Neuronal stem cell (in vitro differentiated cells): ENCODE data around the gene DCD.
"Not testable (repeated sequence)": the region's sequence is repeated elsewhere in the genome, so short reads cannot be mapped to it uniquely, and the experiment has no call there.

Experiments used
- DNase-seq: peaks from one replicate; pipeline ENCODE4 v3.0.0-alpha.2; 2013; ENCODE audit warnings: low spot score
- H2AFZ ChIP-seq: one replicate; pipeline ENCODE4 v1.6.1; 2013; ENCODE audit warnings: mild to moderate bottlenecking, low read length, inconsistent platforms
- H2AK5ac ChIP-seq: 2 replicates; pipeline ENCODE4 v1.6.1; 2013; ENCODE audit warnings: low read depth, mild to moderate bottlenecking, inconsistent platforms, low read length, moderate library complexity, mixed read lengths
- H2BK120ac ChIP-seq: 2 replicates; pipeline ENCODE4 v1.6.1; 2013; ENCODE audit warnings: low read depth, mild to moderate bottlenecking, inconsistent platforms, low read length, moderate library complexity, mixed read lengths
- H2BK12ac ChIP-seq: one replicate; pipeline ENCODE4 v1.6.1; 2013; ENCODE audit warnings: low read length, inconsistent platforms
- H2BK15ac ChIP-seq: 2 replicates; pipeline ENCODE4 v1.6.1; 2013; ENCODE audit warnings: mild to moderate bottlenecking, low read length, inconsistent platforms, mixed read lengths
- H2BK5ac ChIP-seq: one replicate; pipeline ENCODE4 v1.6.1; 2013; ENCODE audit warnings: inconsistent platforms, mild to moderate bottlenecking, low read length, moderate library complexity
- H3K14ac ChIP-seq: one replicate; pipeline ENCODE4 v1.6.1; 2013; ENCODE audit warnings: low read length, inconsistent platforms
- H3K18ac ChIP-seq: 2 replicates; pipeline ENCODE4 v1.6.1; 2013; ENCODE audit warnings: low read length, inconsistent platforms
- H3K23ac ChIP-seq: 2 replicates; pipeline ENCODE4 v1.6.1; 2013; ENCODE audit warnings: low read depth, mild to moderate bottlenecking, mixed read lengths, low read length, inconsistent platforms; ENCODE audit not compliant: poor library complexity
- H3K27ac ChIP-seq: replicated peaks from 3 replicates; pipeline ENCODE4 v1.5.1; 2013; ENCODE audit warnings: low read length, inconsistent platforms
- H3K27me3 ChIP-seq, 3 experiments: 2 replicates each; pipeline ENCODE4 v1.6.1; 2013; ENCODE audit warnings: low read length in 3 of 3, mild to moderate bottlenecking in 2 of 3, inconsistent platforms in 1 of 3, low read depth in 1 of 3, mixed read lengths in 1 of 3, moderate library complexity in 1 of 3; ENCODE audit not compliant: control insufficient read depth in 3 of 3, insufficient read depth in 3 of 3
- H3K36me3 ChIP-seq, 2 donors: replicated peaks in 1 of 2; 2 replicates each; pipeline ENCODE4 v1.6.1; 2013; ENCODE audit warnings: low read length in 2 of 2; ENCODE audit not compliant: control insufficient read depth in 2 of 2, insufficient read depth in 2 of 2
- H3K4ac ChIP-seq: 2 replicates; pipeline ENCODE4 v1.6.1; 2013; ENCODE audit warnings: inconsistent platforms, mild to moderate bottlenecking, low read length, moderate library complexity
- H3K4me1 ChIP-seq, 2 donors: 1 replicate in 1 of 2; 2 replicates in 1 of 2; pipeline ENCODE4 v1.6.1; 2013; ENCODE audit warnings: low read length in 2 of 2, low read depth in 1 of 2; ENCODE audit not compliant: control insufficient read depth in 2 of 2, insufficient read depth in 1 of 2
- H3K4me2 ChIP-seq: one replicate; pipeline ENCODE4 v1.6.1; 2013; ENCODE audit warnings: mild to moderate bottlenecking, low read length, inconsistent platforms; ENCODE audit not compliant: insufficient read depth, poor library complexity, severe bottlenecking
- H3K4me3 ChIP-seq, 2 donors: 2 replicates each; pipeline ENCODE4 v1.5.1; 2013; ENCODE audit warnings: low read length in 2 of 2, mild to moderate bottlenecking in 2 of 2, inconsistent platforms in 1 of 2, moderate library complexity in 1 of 2
- H3K79me1 ChIP-seq: one replicate; pipeline ENCODE4 v1.6.1; 2013; ENCODE audit warnings: low read depth, mild to moderate bottlenecking, inconsistent platforms, low read length, moderate library complexity
- H3K9ac ChIP-seq: one replicate; pipeline ENCODE4 v1.6.1; 2013; ENCODE audit warnings: mild to moderate bottlenecking, low read depth, low read length, inconsistent platforms; ENCODE audit not compliant: poor library complexity
- H3K9me3 ChIP-seq, 2 donors: replicated peaks in 1 of 2; 2 replicates each; pipeline versions ENCODE3 to v1.6.1; 2013; ENCODE audit warnings: low read length in 2 of 2, mild to moderate bottlenecking in 2 of 2, inconsistent platforms in 1 of 2, low read depth in 1 of 2, mixed read lengths in 1 of 2, moderate library complexity in 1 of 2; ENCODE audit not compliant: control insufficient read depth in 2 of 2, insufficient read depth in 1 of 2
- H4K8ac ChIP-seq: one replicate; pipeline ENCODE4 v1.6.1; 2013; ENCODE audit warnings: low read depth, mild to moderate bottlenecking, inconsistent platforms, low read length, moderate library complexity
- H4K91ac ChIP-seq: one replicate; pipeline ENCODE4 v1.6.1; 2013; ENCODE audit warnings: low read length, low read depth, mild to moderate bottlenecking, inconsistent platforms; ENCODE audit not compliant: poor library complexity
- WGBS, 2 donors: extraction: QIAGEN DNeasy Blood & Tissue Kit; methylation state at CpG; one replicate each; pipeline ENCODE4 v1.1.7; 2013; ENCODE audit warnings: missing lambda C conversion rate in 2 of 2, mixed read lengths in 1 of 2; ENCODE audit not compliant: insufficient read length in 2 of 2, insufficient replicate concordance in 1 of 2; ENCODE audit errors: extremely low coverage in 2 of 2; 5-methylcytosine and 5-hydroxymethylcytosine counted together

DCD gene

GRCh38 chr12:54666008-54666407, 17.8 kb upstream of the DCD start:
- H3K23ac ChIP-seq = no peak overlapping the region

GRCh38 chr12:54665022-54665635, 17.0 kb upstream of the DCD start:
- not testable (repeated sequence) for H3K14ac ChIP-seq, H2AK5ac ChIP-seq, H3K36me3 ChIP-seq, H3K23ac ChIP-seq, H3K79me1 ChIP-seq, H4K91ac ChIP-seq, H3K4ac ChIP-seq, DNase-seq, H3K4me3 ChIP-seq, H3K4me1 ChIP-seq, H3K27ac ChIP-seq, H2AFZ ChIP-seq, H3K27me3 ChIP-seq, H2BK5ac ChIP-seq, H2BK15ac ChIP-seq, H2BK12ac ChIP-seq, H3K9ac ChIP-seq, H3K4me2 ChIP-seq, H3K9me3 ChIP-seq, H2BK120ac ChIP-seq, H4K8ac ChIP-seq, H3K18ac ChIP-seq
- whole genome bisulfite sequencing, 2 donors = no CpG with 5 or more reads among the region's 3 CpGs

More at GRCh38 chr12:54666008-54666407, 17.8 kb upstream of the DCD start:
- no peak overlapping the region for H3K27ac ChIP-seq
- H3K14ac ChIP-seq = no peak overlapping the region
- H2BK15ac ChIP-seq = no peak overlapping the region
- H3K18ac ChIP-seq = no peak overlapping the region
- H2BK5ac ChIP-seq = no peak overlapping the region
- no peak overlapping the region for H2AK5ac ChIP-seq
- no peaks in the 10 kb centered on the region for H3K36me3 ChIP-seq
- H3K9ac ChIP-seq = no peak overlapping the region
- H3K4me3 ChIP-seq = no peak overlapping the region
- no CpG with 5 or more reads among the region's 3 CpGs for WGBS, 2 donors
- H3K4me1 ChIP-seq = peaks cover 0 to 2% of the 10 kb centered on the region in 2 donors
- H3K27me3 ChIP-seq = no peaks in the 10 kb centered on the region
- H3K4me2 ChIP-seq = no peak overlapping the region
- H3K79me1 ChIP-seq = no peaks in the 10 kb centered on the region
- no peak overlapping the region for H4K8ac ChIP-seq
- H3K4ac ChIP-seq = no peak overlapping the region
- H2BK120ac ChIP-seq = no peak overlapping the region
- DNase-seq = no peak
- no peak overlapping the region for H2BK12ac ChIP-seq
- H4K91ac ChIP-seq = no peak overlapping the region
- no peaks in the 10 kb centered on the region for H3K9me3 ChIP-seq
- no peak overlapping the region for H2AFZ ChIP-seq

GRCh38 chr12:54663603-54664002, 15.4 kb upstream of the DCD start:
- Histone ChIP-seq H2BK120ac (no peak overlapping the region), H3K14ac (no peak overlapping the region), H2BK15ac (no peak overlapping the region), H2BK5ac (no peak overlapping the region), H3K27ac (no peak overlapping the region), H3K4me3 (no peak overlapping the region), H3K9me3 (no peaks in the 10 kb centered on the region), H4K8ac (no peak overlapping the region), H3K4me1 (peaks cover 0 to 2% of the 10 kb centered on the region in 2 donors), H4K91ac (no peak overlapping the region), H3K18ac (no peak overlapping the region), H2BK12ac (no peak overlapping the region), H3K4me2 (no peak overlapping the region), H2AK5ac (no peak overlapping the region), H3K4ac (no peak overlapping the region), H3K23ac (no peak overlapping the region), H3K27me3 (no peaks in the 10 kb centered on the region), H3K9ac (no peak overlapping the region), H3K79me1 (no peaks in the 10 kb centered on the region), H2AFZ (no peak overlapping the region), H3K36me3 (no peaks in the 10 kb centered on the region)
- WGBS, 2 donors = no CpG with 5 or more reads among the region's 3 CpGs
- no peak for DNase-seq

GRCh38 chr12:54662026-54662425, 13.9 kb upstream of the DCD start:
- Histone ChIP-seq H2BK15ac (no peak overlapping the region), H3K27ac (no peak overlapping the region)
- no CpG with 5 or more reads among the region's 3 CpGs for WGBS, 2 donors

More at GRCh38 chr12:54662026-54662425, 13.9 kb upstream of the DCD start:
- Histone ChIP-seq H3K9ac (no peak overlapping the region), H4K91ac (no peak overlapping the region), H2BK120ac (no peak overlapping the region), H2AFZ (no peak overlapping the region), H3K36me3 (no peaks in the 10 kb centered on the region), H3K79me1 (no peaks in the 10 kb centered on the region), H2AK5ac (no peak overlapping the region), H4K8ac (no peak overlapping the region), H2BK5ac (no peak overlapping the region), H2BK12ac (no peak overlapping the region), H3K9me3 (peaks cover 0 to 5% of the 10 kb centered on the region in 2 donors), H3K4me3 (no peak overlapping the region), H3K23ac (no peak overlapping the region), H3K27me3 (no peaks in the 10 kb centered on the region), H3K14ac (no peak overlapping the region), H3K4ac (no peak overlapping the region), H3K18ac (no peak overlapping the region), H3K4me1 (no peaks in the 10 kb centered on the region), H3K4me2 (no peak overlapping the region)
- DNase-seq = no peak
